NCI-H1092 (cell line): ENCODE data around the gene ESRRA.
A peak's percentile ranks its signal among the peaks of the same experiment; 100 is the strongest.

Experiments used
- DNase-seq: peaks from one replicate; lab custom pipeline; 2025; lab: John Stamatoyannopoulos, UW

Gene ESRRA

GRCh38 chr11:64275031-64275800 lies 30.1 kb upstream of the ESRRA start:
- no peak for DNase-seq

- DNase-seq, result no peak
Observed at GRCh38 chr11:64275841-64276240, 29.5 kb upstream of the ESRRA start.

- DNase-seq, result no peak
Observed at GRCh38 chr11:64276653-64277431, 28.5 kb upstream of the ESRRA start.

- no peak for DNase-seq
Observed at GRCh38 chr11:64278576-64279190, 26.6 kb upstream of the ESRRA start.

- no peak for DNase-seq
Observed at GRCh38 chr11:64281957-64282770, 23.2 kb upstream of the ESRRA start.

GRCh38 chr11:64283092-64283491 lies 22.2 kb upstream of the ESRRA start:
- no peak for DNase-seq

GRCh38 chr11:64284048-64284961 lies 21.0 kb upstream of the ESRRA start, which contains the start of gene BAD:
BAD (minus strand) TSS chr11:64284665; CDS start chr11:64284368, 297 bp downstream.
- peak; percentile 96 for DNase-seq

- peak; percentile 82 for DNase-seq
Observed at GRCh38 chr11:64284962-64285884, 20.1 kb upstream of the ESRRA start, which contains the start of gene GPR137. GPR137 (plus strand) TSS chr11:64285848; CDS start chr11:64286525, 677 bp downstream.

- peak; percentile 34 for DNase-seq
Observed at GRCh38 chr11:64285885-64286800, 19.2 kb upstream of the ESRRA start.

DNA sequence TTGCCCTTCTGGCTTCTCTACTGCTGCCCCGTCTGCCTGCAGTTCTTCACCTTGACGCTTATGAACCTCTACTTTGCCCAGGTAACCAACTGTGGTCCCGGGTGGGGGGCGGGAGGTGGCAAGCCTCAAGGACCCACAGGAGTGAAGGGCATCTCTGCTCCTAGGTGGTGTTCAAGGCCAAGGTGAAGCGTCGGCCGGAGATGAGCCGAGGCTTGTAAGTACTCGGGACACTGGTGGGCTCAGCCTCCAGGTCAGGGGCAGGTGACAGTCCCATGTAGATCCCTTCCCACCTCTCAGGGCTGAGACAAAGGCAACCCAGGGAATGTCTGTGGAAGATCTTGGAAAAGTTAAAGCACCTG lies 18.5 kb upstream of the ESRRA start:
- no peak for DNase-seq

DNA sequence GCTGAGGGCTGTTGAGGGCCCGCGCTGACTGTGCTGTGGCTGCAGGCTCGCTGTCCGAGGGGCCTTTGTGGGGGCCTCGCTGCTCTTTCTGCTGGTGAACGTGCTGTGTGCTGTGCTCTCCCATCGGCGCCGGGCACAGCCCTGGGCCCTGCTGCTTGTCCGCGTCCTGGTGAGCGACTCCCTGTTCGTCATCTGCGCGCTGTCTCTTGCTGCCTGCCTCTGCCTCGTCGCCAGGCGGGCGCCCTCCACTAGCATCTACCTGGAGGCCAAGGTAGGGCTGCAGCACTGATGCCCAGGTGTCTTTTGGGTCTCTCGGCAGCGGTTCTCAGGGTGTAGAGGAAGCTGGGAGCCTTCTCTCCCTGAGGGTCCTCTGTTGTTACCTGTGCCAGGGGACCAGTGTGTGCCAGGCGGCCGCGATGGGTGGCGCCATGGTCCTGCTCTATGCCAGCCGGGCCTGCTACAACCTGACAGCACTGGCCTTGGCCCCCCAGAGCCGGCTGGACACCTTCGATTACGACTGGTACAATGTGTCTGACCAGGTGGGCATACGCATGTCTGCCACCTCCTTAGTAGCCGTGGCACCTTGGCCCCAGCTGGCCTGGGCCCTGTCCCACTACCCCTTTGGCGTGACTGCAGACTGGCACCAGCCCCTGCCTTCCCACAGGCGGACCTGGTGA lies 17.5 kb upstream of the ESRRA start:
- DNase-seq, result no peak

DNA sequence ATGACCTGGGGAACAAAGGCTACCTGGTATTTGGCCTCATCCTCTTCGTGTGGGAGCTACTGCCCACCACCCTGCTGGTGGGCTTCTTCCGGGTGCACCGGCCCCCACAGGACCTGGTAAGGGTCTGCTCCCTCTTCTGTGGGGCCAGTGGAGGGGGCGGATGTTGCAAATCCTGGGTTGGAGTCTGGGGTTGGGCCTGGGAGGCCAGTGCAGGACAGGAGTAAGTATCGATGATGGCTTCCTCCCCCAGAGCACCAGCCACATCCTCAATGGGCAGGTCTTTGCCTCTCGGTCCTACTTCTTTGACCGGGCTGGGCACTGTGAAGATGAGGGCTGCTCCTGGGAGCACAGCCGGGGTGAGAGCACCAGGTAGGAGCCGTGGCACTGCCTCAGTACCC lies 17.0 kb upstream of the ESRRA start:
- DNase-seq, result no peak

- DNase-seq, result no peak
Observed at GRCh38 chr11:64289002-64289564, 16.2 kb upstream of the ESRRA start.

DNA sequence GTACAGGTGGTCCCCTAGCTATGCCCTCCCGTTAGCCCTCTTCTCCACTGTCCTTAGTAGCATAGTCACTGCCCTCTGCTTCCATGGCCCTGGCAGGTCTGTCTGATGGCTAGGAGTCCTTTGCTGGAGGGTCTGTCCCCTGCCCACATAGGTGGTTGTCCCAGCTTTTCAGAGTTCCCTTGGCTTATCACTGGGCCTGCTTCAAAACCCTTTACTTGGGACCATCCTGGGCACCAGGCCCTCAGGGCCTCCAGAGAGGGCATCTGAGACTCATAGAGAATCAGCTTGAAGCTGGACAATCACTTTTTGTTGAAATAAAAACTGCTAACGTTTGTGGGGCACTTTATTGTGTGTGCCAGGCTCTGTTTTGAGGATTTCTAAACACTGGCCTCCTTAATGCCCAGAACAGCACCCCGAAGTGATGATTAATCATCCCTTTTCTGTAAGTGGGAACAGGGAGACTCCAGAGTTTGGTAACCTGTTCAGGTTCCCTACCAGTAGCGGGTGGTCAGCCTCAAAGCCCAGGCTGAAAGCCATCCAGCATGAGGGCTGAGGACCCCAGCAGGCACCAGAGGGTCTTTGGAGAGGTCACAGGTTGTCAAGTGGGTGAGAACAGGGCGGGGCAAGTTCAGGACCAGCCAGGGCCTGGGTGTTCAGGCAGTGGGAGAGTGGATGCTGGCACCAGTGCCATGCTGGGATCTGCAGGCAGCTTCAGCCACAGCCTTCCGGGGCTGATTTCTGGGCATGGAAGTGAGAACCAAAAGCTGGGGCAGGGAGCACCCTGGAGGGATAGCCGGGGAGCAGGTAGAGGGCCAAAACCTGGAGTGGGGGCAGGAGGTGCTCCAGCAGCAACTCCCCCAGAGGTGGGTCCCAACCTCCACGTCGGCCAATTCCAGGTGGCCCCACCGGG lies 14.7 kb upstream of the ESRRA start:
- no peak for DNase-seq

DNA sequence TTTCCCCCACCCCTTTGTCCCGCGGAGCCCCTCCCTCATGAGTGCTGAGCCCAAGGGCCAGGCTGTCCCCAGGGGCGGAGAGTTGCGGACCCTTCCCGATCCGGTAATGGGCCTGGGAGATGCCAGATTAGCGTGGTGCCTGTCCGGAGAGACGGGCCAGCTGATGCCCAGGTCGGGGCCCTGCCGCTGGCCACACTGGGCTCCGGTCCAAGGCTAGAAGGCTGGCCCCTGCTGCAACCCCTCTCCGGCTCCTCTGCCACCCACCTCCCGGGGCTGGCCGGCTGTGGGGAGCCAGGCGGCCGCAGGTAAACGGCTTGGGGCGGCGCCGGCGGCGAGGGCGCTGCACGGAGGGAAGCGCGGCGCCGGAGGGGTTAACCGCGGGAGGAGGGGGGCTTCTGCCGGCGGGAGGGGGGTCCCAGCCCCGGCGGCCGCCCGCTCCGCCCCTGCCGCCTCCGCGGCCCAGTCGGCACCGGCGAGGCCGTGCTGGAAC lies 14.0 kb upstream of the ESRRA start, which contains the start of gene KCNK4:
Gene KCNK4, plus strand, starts transcription at position 41 of the 490 bp plus-strand sequence. CDS start 1,717 bp downstream, outside the sequence.
- DNase-seq, result no peak

- no peak for DNase-seq
Observed at GRCh38 chr11:64291752-64292459, 13.4 kb upstream of the ESRRA start.
